SW480 (cell line): ENCODE data around the gene ZNF600.
A peak's percentile ranks its signal among the peaks of the same experiment; 100 is the strongest.
"Not testable (repeated sequence)": the region's sequence is repeated elsewhere in the genome, so short reads cannot be mapped to it uniquely, and the experiment has no call there.

Source experiments
- DNase-seq: peaks from one replicate; pipeline ENCODE4 v3.0.0-alpha.2; 2016; ENCODE audit warnings: low spot score

ZNF600 gene

GRCh38 chr19:52786464-52787354 lies at the start of gene ZNF600:
Gene ZNF600 (minus strand): TSS chr19:52786791. CDS start chr19:52778888, 7,903 bp downstream.
- DNase-seq, result peak; percentile 82

- DNase-seq, result not testable (repeated sequence)
Measured at GRCh38 chr19:52834289-52834688, 47.7 kb upstream of the ZNF600 start.

- DNase-seq, result not testable (repeated sequence)
Measured at GRCh38 chr19:52833541-52833940, 47.0 kb upstream of the ZNF600 start.

GRCh38 chr19:52829866-52830265 lies 43.3 kb upstream of the ZNF600 start:
- DNase-seq, result not testable (repeated sequence)

GRCh38 chr19:52825765-52826164 lies 39.2 kb upstream of the ZNF600 start:
- no peak for DNase-seq

GRCh38 chr19:52823676-52824075 lies 37.1 kb upstream of the ZNF600 start:
- DNase-seq, result no peak

GRCh38 chr19:52821204-52821960 lies 34.8 kb upstream of the ZNF600 start, which contains the start of gene ZNF28:
Gene ZNF28 (minus strand): TSS chr19:52821633. CDS start chr19:52817958, 3,675 bp downstream.
- DNase-seq, result peak; percentile 24

GRCh38 chr19:52820472-52821203 lies 34.0 kb upstream of the ZNF600 start:
- peak; percentile 10 for DNase-seq

GRCh38 chr19:52809801-52810200 lies 23.2 kb upstream of the ZNF600 start:
- DNase-seq, result no peak

- not testable (repeated sequence) for DNase-seq
Measured at GRCh38 chr19:52799950-52800640, 13.5 kb upstream of the ZNF600 start.

GRCh38 chr19:52789440-52789839 lies 2.8 kb upstream of the ZNF600 start:
- no peak for DNase-seq

GRCh38 chr19:52786078-52786463 lies 520 bp downstream of the ZNF600 start:
- DNase-seq, result peak; percentile 13

GRCh38 chr19:52785506-52785905 lies 1.1 kb downstream of the ZNF600 start:
- DNase-seq, result no peak

- not testable (repeated sequence) for DNase-seq
Measured at GRCh38 chr19:52782864-52783263, 3.7 kb downstream of the ZNF600 start.

GRCh38 chr19:52778811-52779210 lies 7.8 kb downstream of the ZNF600 start:
- DNase-seq, result no peak

GRCh38 chr19:52756447-52756846 lies 30.1 kb downstream of the ZNF600 start:
- DNase-seq, result not testable (repeated sequence)

- DNase-seq, result no peak
Measured at GRCh38 chr19:52749780-52750179, 36.8 kb downstream of the ZNF600 start.

GRCh38 chr19:52748336-52748950 lies 38.1 kb downstream of the ZNF600 start:
- DNase-seq, result no peak

- DNase-seq, result not testable (repeated sequence)
Measured at GRCh38 chr19:52745919-52746318, 40.7 kb downstream of the ZNF600 start.

GRCh38 chr19:52743091-52743490 lies 43.5 kb downstream of the ZNF600 start:
- DNase-seq, result no peak

GRCh38 chr19:52742516-52742915 lies 44.1 kb downstream of the ZNF600 start:
- DNase-seq, result no peak
